IPS-15b (cell line): Measurements from ENCODE around the gene PIF1.

Experiments used
- H3K27me3 ChIP-seq: one replicate; pipeline ENCODE4 v1.6.1; 2013; ENCODE audit warnings: low read length; ENCODE audit not compliant: control insufficient read depth, insufficient read depth
- H3K36me3 ChIP-seq: one replicate; pipeline ENCODE4 v1.6.1; 2013; ENCODE audit warnings: low read length; ENCODE audit not compliant: control insufficient read depth, insufficient read depth
- H3K4me1 ChIP-seq: one replicate; pipeline ENCODE4 v1.6.1; 2013; ENCODE audit warnings: mild to moderate bottlenecking, low read length; ENCODE audit not compliant: control insufficient read depth, insufficient read depth
- H3K4me3 ChIP-seq: one replicate; pipeline ENCODE4 v1.5.1; 2013; ENCODE audit warnings: low read depth, low read length
- H3K9ac ChIP-seq: one replicate; pipeline ENCODE4 v1.6.1; 2013; ENCODE audit warnings: low read depth, mild to moderate bottlenecking, low read length
- H3K9me3 ChIP-seq: one replicate; pipeline ENCODE4 v1.6.1; 2013; ENCODE audit warnings: mild to moderate bottlenecking, low read length; ENCODE audit not compliant: control insufficient read depth, insufficient read depth

PIF1 gene

DNA sequence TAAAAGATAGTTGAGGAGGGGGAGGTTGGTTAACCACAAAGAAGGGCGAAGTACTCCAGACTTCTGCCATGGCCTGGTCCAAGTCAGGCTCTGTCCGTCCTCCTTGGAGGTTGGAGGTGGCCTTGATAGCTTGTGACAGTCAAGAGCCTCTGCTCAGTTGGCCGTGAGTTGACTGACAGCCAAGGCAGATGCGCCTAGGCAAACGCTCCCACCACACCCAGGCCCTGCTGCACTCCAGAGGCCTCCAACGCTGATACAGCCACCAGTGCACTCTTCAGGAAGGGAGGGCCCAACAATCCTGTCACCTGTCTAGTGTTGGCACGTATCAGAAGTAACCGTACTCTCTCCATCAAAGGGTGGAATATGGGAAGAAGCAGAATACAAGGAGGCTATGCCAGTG, 59.4 kb downstream of the PIF1 start:
- Histone ChIP-seq H3K9ac (no peak overlapping the region), H3K27me3 (no peaks in the 10 kb centered on the region), H3K36me3 (no peaks in the 10 kb centered on the region), H3K9me3 (no peaks in the 10 kb centered on the region), H3K4me1 (peaks cover 3% of the 10 kb centered on the region), H3K4me3 (no peak overlapping the region)
